NB4 (cell line): ENCODE data around the gene JAK1.

Experiments used
- DNase-seq: peaks from one replicate; pipeline ENCODE4 v3.0.0; 2010; ENCODE audit warnings: low read depth
- H3K4me3 ChIP-seq: one replicate; pipeline ENCODE4 v1.5.1; 2011; ENCODE audit warnings: mild to moderate bottlenecking, low read depth, low read length, moderate library complexity
- CTCF ChIP-seq: IDR thresholded peaks from one replicate; pipeline ENCODE4 v1.5.1; 2012; ENCODE audit warnings: low read depth, low read length
- MAX ChIP-seq: IDR thresholded peaks from 2 replicates; pipeline ENCODE4 v1.6.1; 2011; ENCODE audit warnings: low read depth, low read length
- MYC ChIP-seq: IDR thresholded peaks from 2 replicates; pipeline ENCODE4 v1.6.1; 2011; ENCODE audit warnings: low read depth, low read length
- POLR2A ChIP-seq: IDR thresholded peaks from 2 replicates; pipeline ENCODE4 v1.6.1; 2011; ENCODE audit warnings: mild to moderate bottlenecking; ENCODE audit not compliant: insufficient read length; ENCODE audit errors: extremely low read depth

The JAK1 gene

GRCh38 chr1:64911326-64911725 lies 55.0 kb downstream of the JAK1 start:
- no peak for TF ChIP-seq CTCF
- no peak for DNase-seq
- H3K4me3 ChIP-seq: no peak overlapping the region

GRCh38 chr1:64909031-64909430 lies 57.3 kb downstream of the JAK1 start:
- no peak overlapping the region for H3K4me3 ChIP-seq
- TF ChIP-seq POLR2A: no peak
- no peak for TF ChIP-seq CTCF
- no peak for TF ChIP-seq MYC
- no peak for TF ChIP-seq MAX

GRCh38 chr1:64908575-64908974 lies 57.8 kb downstream of the JAK1 start:
- H3K4me3 ChIP-seq: no peak overlapping the region
- no peak for TF ChIP-seq MYC
- DNase-seq: no peak

More at GRCh38 chr1:64909031-64909430, 57.3 kb downstream of the JAK1 start:
- DNase-seq: no peak

GRCh38 chr1:64906447-64906846 lies 59.9 kb downstream of the JAK1 start:
- DNase-seq: no peak
- no peak for TF ChIP-seq POLR2A
- no peak for TF ChIP-seq CTCF
- TF ChIP-seq MYC: no peak
- TF ChIP-seq MAX: no peak
- H3K4me3 ChIP-seq: no peak overlapping the region

GRCh38 chr1:64903593-64903992 lies 62.8 kb downstream of the JAK1 start:
- no peak for TF ChIP-seq CTCF
- no peak for TF ChIP-seq MAX
- TF ChIP-seq MYC: no peak
- TF ChIP-seq POLR2A: no peak
- H3K4me3 ChIP-seq: no peak overlapping the region
- DNase-seq: no peak

GRCh38 chr1:64901663-64902062 lies 64.7 kb downstream of the JAK1 start:
- no peak overlapping the region for H3K4me3 ChIP-seq
- TF ChIP-seq MAX (no peak), MYC (no peak), CTCF (no peak), POLR2A (no peak)
- no peak for DNase-seq
